ENCODE results near the gene TAB2. TPM values are rescaled to one million over a fixed set of nuclear protein-coding genes. Genes with fewer than 3 reads are reported as not detected.

Gene TAB2
- total and polyA plus RNA-seq, 2 experiments from 2014 or later = 19.8 to 59.2 TPM

GRCh38 chr6:149443411-149444181 is 126.1 kb downstream of the TAB2 start:
- Mint-ChIP-seq H3K27me3 (ENCODE audit: insufficient read depth, low read depth, poor library complexity) (peaks cover 10% of the 10 kb centered on the region), H3K4me1 (peaks cover 11% of the 10 kb centered on the region), H3K9me3 (no peaks in the 10 kb centered on the region), H3K36me3 (ENCODE audit: low read depth) (no peaks in the 10 kb centered on the region), H3K4me3 (no peak overlapping the region), H3K27ac (no peak overlapping the region)
- H3K79me2 ChIP-seq (replicated peaks; ENCODE audit: insufficient read depth) = no peaks in the 10 kb centered on the region
- H3F3A ChIP-seq (replicated peaks; ENCODE audit: low read depth) = no peaks in the 10 kb centered on the region
- no peaks in the 10 kb centered on the region for H4K20me1 ChIP-seq (replicated peaks; ENCODE audit: insufficient read depth)
- no peaks in the 10 kb centered on the region for H3K36me3 ChIP-seq (ENCODE audit: insufficient read depth)
- ATAC-seq (no peak), DNase-seq (ENCODE audit: low spot score) (no peak)
- no peaks in the 10 kb centered on the region for H3K27me3 ChIP-seq (ENCODE audit: insufficient read depth)
- TF ChIP-seq CTCF (conservative IDR thresholded peaks at IDR 0.05; ENCODE audit: low read depth in 2 of 2) (no peak), EZH2 (IDR thresholded peaks at IDR 0.05; ENCODE audit: low read depth, unreplicated experiment) (no peak), CREB1 (CRISPR knock-in tag; IDR thresholded peaks at IDR 0.05; ENCODE audit: low read depth) (no peak), ZNF331 (CRISPR knock-in tag; IDR thresholded peaks at IDR 0.05; ENCODE audit: low read depth) (no peak), STAT1 (IDR thresholded peaks at IDR 0.05; ENCODE audit: unreplicated experiment) (no peak), POLR2AphosphoS5 (IDR thresholded peaks at IDR 0.05; ENCODE audit: low read depth) (no peak), NANOG (IDR thresholded peaks at IDR 0.05; ENCODE audit: borderline replicate concordance) (no peak), EZH2phosphoT487 (IDR thresholded peaks at IDR 0.05; ENCODE audit: unreplicated experiment) (no peak), ZNF462 (CRISPR knock-in tag; IDR thresholded peaks at IDR 0.05) (no peak), REST (IDR thresholded peaks at IDR 0.05; ENCODE audit: unreplicated experiment) (no peak)
- H3K4me1 ChIP-seq (ENCODE audit: insufficient read depth) = no peaks in the 10 kb centered on the region
- no peak overlapping the region for H3K4me2 ChIP-seq
- H2AFZ ChIP-seq = no peak overlapping the region
- H3K9me2 ChIP-seq (ENCODE audit: insufficient read depth) = no peaks in the 10 kb centered on the region
- no peak overlapping the region for H3K27ac ChIP-seq (ENCODE audit: low read depth)
- no peak overlapping the region for H3K4me3 ChIP-seq
